H7 (cell line): Measurements from ENCODE around the gene SRPX. TPM values are rescaled to one million over a fixed set of nuclear protein-coding genes. Genes with fewer than 3 reads are reported as not detected.

Source experiments
- DNase-seq: peaks from one replicate; pipeline ENCODE4 v3.0.0; 2012
- H3K27me3 ChIP-seq: 2 replicates; pipeline ENCODE4 v1.6.0; 2011; ENCODE audit warnings: mild to moderate bottlenecking, low read length; ENCODE audit not compliant: control insufficient read depth, insufficient read depth
- H3K36me3 ChIP-seq: replicated peaks from 2 replicates; pipeline ENCODE4 v1.5.1; 2011; ENCODE audit warnings: low read length; ENCODE audit not compliant: control insufficient read depth, insufficient read depth
- H3K4me3 ChIP-seq: 2 replicates; pipeline ENCODE4 v1.5.1; 2011; ENCODE audit warnings: low read depth, mild to moderate bottlenecking, control low read depth, low read length, moderate library complexity; ENCODE audit not compliant: insufficient read depth
- total RNA-seq: library from RNA; depleted of rRNA; stranded (reverse); fragments of >200 nt; shearing (Covaris generic); gene quantifications from 2 replicates; pipeline ENCODE4 v1.2.3, GENCODE V29; 2014

The SRPX gene
- total RNA-seq, 1 experiment from 2014 or later, result 9.9 TPM

GRCh38 chrX:38178396-38178795 lies 42.3 kb downstream of the SRPX start:
- H3K36me3 ChIP-seq, result no peaks in the 10 kb centered on the region
- no peak for DNase-seq
- H3K27me3 ChIP-seq, result no peaks in the 10 kb centered on the region
- H3K4me3 ChIP-seq, result no peak overlapping the region

- Histone ChIP-seq H3K27me3 (no peaks in the 10 kb centered on the region), H3K4me3 (no peak overlapping the region), H3K36me3 (no peaks in the 10 kb centered on the region)
- DNase-seq, result peak; percentile 49
Measured at GRCh38 chrX:38175139-38175538, 45.5 kb downstream of the SRPX start.

- Histone ChIP-seq H3K4me3 (no peak overlapping the region), H3K27me3 (no peaks in the 10 kb centered on the region), H3K36me3 (no peaks in the 10 kb centered on the region)
- DNase-seq, result no peak
Measured at GRCh38 chrX:38172596-38172995, 48.1 kb downstream of the SRPX start.

DNA sequence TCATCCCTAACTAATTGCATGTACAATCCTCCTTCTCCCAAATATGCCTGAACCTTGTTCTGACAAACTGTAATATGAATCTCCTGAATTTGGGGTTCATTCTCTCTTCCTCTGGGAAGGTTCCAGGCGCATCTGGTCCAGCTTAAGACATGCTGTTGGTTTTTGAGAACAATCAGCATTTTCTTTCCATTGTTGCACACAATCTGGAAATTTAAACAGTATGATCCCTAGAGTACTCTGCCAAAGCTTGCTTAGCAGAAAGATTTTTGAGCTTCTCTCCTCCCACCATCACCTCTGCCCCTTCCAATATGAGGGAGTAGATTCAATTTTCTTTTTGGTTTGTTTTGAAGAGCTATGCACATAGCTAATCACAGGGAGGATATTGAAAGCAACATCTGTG lies 50.1 kb downstream of the SRPX start:
- Histone ChIP-seq H3K36me3 (no peaks in the 10 kb centered on the region), H3K27me3 (no peaks in the 10 kb centered on the region), H3K4me3 (no peak overlapping the region)
- DNase-seq, result no peak

DNA sequence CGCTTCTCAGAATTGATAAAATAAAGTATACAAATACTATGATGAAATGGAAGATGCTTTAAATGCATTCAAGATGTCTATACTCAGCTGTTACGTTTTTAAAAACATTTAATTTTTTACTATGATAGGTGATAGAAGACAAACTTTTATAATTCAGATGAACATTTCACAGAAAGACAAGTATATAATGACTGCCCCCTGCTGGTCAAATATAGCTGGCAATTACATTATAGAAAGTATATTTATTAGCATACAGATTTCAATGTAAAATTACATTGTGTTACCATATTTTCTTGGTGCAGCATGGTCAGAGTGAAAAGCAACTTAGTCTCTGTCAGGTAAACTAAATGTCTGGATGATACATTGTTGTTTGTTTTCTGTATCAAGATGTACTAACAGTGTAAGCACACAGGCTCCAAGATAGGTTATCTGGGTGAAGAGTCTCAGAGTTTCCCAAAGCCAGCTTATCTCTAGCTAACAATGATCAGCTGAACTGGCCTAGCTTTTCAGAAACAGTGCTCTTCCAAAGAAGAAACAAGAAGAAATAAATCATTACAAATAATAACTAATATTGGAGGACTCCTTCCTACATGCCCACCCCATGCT lies 54.1 kb downstream of the SRPX start:
- Histone ChIP-seq H3K36me3 (no peaks in the 10 kb centered on the region), H3K27me3 (no peaks in the 10 kb centered on the region), H3K4me3 (no peak overlapping the region)
- DNase-seq, result no peak

- DNase-seq, result no peak
- H3K27me3 ChIP-seq, result no peaks in the 10 kb centered on the region
- no peaks in the 10 kb centered on the region for H3K36me3 ChIP-seq
- no peak overlapping the region for H3K4me3 ChIP-seq
Measured at GRCh38 chrX:38165023-38165422, 55.6 kb downstream of the SRPX start.

DNA sequence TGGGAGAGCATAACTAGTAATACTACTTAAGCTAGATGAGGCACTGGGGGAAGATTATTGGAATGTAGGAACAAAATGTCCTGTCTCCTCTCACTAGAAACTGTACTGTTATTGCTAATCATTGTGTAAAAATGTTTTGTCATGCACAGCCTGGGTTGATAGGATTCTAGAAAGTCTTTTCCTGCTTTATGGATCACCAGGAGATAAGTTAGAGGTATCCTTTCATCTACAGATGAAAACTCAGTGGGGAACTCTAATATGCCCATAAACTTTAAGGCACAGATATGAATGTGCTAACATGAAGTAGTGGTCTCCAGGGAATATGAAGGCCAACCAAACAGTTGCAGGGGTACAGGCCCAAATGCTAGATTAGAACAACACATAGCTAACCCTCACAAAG lies 57.5 kb downstream of the SRPX start:
- no peak for DNase-seq
- H3K4me3 ChIP-seq, result no peak overlapping the region
- H3K36me3 ChIP-seq, result no peaks in the 10 kb centered on the region; the same call in 1 of the 2 replicates
- no peaks in the 10 kb centered on the region for H3K27me3 ChIP-seq

DNA sequence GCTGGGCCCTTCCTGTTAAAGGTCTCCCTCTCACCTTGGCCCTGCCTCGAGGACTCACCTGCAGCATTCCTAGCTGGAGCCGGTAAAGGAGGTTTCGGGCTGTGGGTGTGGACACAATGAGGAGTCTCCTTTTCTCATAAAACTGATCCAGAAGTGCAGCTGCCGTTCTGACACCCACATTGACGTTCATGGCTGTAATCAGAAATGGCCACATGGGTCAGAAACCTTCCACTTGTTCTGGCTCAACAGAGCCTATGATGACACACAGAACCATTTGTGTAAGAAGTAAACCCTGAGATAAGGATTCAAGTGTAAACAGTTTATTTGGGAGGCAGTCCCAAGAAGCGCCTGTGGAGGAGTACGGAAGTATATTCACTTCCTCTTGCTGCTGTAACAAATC lies 63.8 kb downstream of the SRPX start:
- Histone ChIP-seq H3K36me3 (no peaks in the 10 kb centered on the region; the same call in 1 of the 2 replicates), H3K4me3 (no peak overlapping the region), H3K27me3 (no peaks in the 10 kb centered on the region)
- DNase-seq, result no peak

DNA sequence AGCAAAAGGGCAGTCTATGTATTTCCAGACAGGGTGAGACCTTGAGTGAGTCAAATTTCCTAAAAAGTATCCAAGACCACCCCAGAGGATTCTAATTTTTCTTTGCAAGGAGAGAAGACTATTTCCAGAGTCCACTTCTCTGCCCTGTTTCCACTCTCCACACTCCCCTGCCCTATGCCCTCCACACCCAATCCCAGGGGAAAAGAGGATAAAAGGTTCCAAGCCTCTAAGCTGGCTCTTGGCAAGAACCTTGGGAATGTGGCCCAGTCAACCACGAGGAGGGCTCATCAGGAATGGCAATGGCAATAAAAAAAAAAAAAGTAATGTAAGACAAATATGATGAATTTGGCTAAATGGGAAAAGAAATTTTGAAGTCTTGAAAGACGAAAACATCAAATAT lies 65.9 kb downstream of the SRPX start:
- H3K27me3 ChIP-seq, result no peaks in the 10 kb centered on the region
- DNase-seq, result no peak
- no peak overlapping the region for H3K4me3 ChIP-seq
- no peaks in the 10 kb centered on the region; the same call in 1 of the 2 replicates for H3K36me3 ChIP-seq

DNA sequence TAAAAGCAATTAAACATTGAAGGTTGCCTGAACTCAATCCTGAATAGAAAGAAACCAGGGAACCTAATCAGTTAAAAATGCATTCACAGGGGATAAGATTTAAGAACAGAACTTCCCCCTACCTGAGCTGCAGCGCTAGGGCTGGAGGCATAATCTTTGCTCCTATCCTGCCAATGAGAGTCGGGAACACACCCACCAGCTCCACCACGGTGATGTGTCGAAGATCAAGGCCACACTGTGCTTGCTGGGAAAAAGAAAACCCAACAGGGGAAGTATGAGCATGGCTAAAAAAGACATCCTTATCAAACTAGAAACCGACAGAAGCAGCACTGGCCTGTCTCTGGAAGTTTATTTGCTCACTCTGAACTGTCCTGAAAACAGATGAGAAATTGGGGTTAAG lies 66.3 kb downstream of the SRPX start:
- no peaks in the 10 kb centered on the region for H3K36me3 ChIP-seq
- no peak overlapping the region for H3K4me3 ChIP-seq
- DNase-seq, result no peak
- no peaks in the 10 kb centered on the region for H3K27me3 ChIP-seq

DNA sequence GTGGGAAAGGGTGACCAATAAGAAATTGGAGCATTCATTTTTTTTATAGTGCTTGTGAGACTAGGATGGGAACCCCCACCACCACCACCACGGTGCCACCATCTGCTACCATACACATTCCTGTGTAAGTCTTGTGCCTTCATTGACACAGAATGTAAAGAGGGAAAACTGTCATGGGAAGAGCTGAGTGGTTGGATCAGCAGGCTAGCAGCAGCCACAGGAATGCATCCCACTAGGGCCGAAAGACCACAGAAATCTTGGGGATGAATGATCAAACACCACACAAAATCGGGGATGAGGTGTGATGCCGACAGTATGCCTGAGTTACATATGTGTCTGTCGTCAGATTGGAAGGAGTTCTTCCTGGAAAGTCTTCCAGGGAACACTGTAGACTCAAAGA lies 69.2 kb downstream of the SRPX start:
- no peaks in the 10 kb centered on the region for H3K36me3 ChIP-seq
- no peaks in the 10 kb centered on the region for H3K27me3 ChIP-seq
- no peak overlapping the region for H3K4me3 ChIP-seq
- no peak for DNase-seq

GRCh38 chrX:38150993-38151392 lies 69.7 kb downstream of the SRPX start:
- Histone ChIP-seq H3K4me3 (no peak overlapping the region), H3K27me3 (no peaks in the 10 kb centered on the region), H3K36me3 (no peaks in the 10 kb centered on the region)
- no peak for DNase-seq

- DNase-seq, result no peak
Measured at GRCh38 chrX:38149016-38149415, 71.7 kb downstream of the SRPX start.

GRCh38 chrX:38142610-38143009 lies 78.1 kb downstream of the SRPX start:
- H3K27me3 ChIP-seq, result no peaks in the 10 kb centered on the region
- no peak for DNase-seq
- no peaks in the 10 kb centered on the region for H3K36me3 ChIP-seq
- H3K4me3 ChIP-seq, result no peak overlapping the region

More at GRCh38 chrX:38149016-38149415, 71.7 kb downstream of the SRPX start:
- H3K27me3 ChIP-seq, result no peaks in the 10 kb centered on the region
- no peak overlapping the region for H3K4me3 ChIP-seq
- H3K36me3 ChIP-seq, result no peaks in the 10 kb centered on the region

- no peaks in the 10 kb centered on the region for H3K36me3 ChIP-seq
- no peak for DNase-seq
- H3K4me3 ChIP-seq, result no peak overlapping the region
- no peaks in the 10 kb centered on the region for H3K27me3 ChIP-seq
Measured at GRCh38 chrX:38138900-38139299, 81.8 kb downstream of the SRPX start.
